Activated gamma-delta T cell treated with anti-CD3 and anti-CD28 coated beads, Interleukin-2, amount 50 U/mL, for 16 hours (primary cell): Measurements from ENCODE around the gene LTBP4.
"Not testable (repeated sequence)": the region's sequence is repeated elsewhere in the genome, so short reads cannot be mapped to it uniquely, and the experiment has no call there.

Experiments used
- DNase-seq: peaks from one replicate; pipeline ENCODE4 v3.0.0-alpha.2; 2020; ENCODE audit warnings: low read depth

LTBP4 gene

DNA sequence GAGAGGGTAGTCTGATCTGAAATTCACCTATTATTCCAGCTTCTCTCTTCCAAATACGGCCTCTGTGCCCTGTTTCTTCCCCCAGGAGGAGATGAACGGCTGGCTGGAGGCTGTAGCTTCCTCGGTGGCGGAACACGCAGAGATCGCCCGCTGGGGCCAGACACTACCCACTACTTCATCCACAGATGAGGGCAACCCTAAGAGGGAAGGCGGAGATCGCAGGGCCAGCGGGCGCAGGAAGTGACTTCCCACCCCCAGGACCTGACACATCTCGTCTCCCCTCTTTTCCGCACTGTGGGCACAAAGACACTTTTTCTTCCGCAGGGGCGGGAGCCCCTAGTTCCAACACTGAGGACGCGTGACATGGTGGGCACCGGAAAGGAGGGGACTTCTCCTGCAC is 25.8 kb upstream of the LTBP4 start:
- DNase-seq: no peak

DNA sequence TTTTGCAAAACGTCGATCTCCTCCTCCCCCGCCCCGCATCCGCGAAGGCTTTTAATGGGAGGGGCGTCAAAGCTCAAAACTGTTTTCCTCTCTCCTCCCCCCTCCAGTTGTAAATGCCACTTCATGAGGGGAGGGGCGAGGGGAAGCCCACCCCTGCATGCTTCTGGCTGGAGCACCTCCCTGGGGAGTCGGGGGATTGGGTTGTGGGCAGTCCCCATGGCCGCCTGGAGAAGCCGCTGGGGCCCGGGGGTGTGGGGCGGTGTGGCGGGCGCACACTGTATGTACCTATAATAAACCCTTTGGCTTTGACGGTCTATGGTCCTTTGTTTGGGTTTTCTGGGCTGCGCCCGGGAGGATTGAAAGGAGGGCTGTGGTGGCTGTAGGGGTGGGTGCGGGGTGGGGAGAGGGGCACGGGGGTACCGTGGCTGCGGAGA is 25.0 kb upstream of the LTBP4 start:
- no peak for DNase-seq

DNA sequence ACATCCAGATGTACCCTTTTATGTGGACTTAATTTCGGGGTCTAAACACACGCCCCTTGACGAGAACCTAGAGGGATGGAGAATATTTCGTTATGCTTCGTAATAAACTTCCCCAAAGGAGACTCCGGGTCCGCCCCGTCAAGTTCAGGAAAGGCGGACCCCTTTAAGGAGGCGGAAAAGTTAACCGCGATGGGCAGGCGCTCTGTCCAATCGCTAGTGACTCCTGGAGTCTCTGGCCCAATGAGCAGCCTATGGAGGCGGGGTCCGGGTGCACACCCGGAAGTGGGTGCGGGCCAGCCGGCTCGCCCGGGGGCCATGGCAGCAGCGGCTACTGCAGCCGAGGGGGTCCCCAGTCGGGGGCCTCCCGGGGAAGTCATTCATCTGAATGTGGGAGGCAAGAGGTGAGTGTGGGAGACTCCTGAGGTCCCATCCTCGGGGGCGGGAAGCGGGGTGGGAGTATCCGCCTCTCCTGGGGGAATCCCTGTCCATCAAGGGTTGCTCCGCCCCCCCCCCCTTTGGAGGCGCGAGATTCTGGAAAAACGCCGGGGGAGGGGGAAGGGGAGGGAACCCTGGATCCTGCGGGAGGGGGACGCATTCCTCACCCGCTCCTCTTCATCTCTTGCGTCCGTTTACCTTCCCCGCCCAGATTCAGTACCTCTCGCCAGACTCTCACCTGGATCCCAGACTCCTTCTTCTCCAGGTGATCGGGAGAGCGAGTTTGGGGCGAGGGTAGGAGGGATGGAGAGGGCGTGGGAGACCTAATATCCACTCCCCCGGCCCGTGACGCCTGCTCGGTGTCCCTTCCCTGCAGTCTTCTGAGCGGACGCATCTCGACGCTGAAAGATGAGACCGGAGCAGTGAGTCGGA is 24.4 kb upstream of the LTBP4 start, which contains the start of gene SHKBP1:
Gene SHKBP1 (plus strand): TSS at position 289 of the 867 bp plus-strand sequence. CDS start 27 bp downstream, at position 316.
- peak; percentile 91 for DNase-seq

DNA sequence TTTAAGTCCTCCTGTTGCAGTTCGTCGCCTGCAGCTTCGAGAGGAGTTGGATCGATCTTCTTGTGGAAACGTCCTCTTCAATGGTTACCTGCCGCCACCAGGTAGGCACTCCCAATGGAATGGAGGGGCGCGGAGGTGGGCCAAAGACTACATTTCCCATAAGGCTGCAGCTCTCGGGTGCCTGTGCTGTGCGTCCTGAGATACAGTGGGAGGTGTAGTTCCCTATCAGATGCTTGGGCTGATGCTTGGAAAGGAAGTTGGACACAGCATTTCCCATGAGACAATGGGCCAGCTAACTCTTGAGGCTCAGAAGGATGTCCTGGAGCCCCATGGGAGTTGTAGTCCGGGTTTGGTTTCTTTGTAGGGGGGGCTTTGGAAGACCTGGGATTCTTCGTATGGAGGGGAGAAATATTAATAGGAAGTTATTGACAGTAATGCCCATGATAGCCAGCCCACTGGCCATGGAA is 22.7 kb upstream of the LTBP4 start:
- no peak for DNase-seq

DNA sequence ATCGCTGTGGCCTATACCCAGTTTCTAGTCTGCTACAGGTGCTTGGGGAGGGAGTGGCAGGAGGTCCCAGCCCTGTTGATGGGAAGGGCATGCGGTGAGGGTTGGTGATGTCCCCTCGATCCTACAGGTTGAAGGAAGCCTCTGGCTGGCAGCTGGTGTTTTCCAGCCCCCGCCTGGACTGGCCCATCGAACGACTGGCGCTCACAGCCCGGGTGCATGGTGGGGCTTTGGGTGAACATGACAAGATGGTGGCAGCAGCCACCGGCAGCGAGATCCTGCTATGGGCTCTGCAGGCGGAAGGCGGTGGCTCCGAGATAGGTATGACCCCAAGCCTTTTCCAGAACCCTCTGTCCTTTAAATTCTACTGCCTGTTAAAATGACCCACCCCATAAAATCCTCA is 20.6 kb upstream of the LTBP4 start:
- DNase-seq: no peak

DNA sequence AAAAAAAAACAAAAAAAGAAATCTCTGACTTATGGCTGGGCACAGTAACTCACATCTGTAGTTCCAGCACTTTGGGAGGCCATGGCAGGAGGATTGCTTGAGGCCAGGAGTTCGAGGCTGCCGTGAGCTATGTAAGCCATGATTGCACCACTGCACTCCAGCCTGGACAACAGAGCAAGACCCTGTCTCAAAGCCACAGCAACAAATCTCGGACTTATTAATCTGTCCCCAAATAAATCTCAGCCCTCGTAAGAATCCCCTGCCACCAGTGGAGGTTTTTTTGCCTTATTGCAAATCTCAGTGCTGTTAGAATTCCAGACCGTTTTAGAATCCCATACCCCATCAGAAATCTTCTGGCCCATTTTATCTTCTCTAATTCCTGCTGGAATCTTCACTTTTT is 19.6 kb upstream of the LTBP4 start:
- DNase-seq: no peak

DNA sequence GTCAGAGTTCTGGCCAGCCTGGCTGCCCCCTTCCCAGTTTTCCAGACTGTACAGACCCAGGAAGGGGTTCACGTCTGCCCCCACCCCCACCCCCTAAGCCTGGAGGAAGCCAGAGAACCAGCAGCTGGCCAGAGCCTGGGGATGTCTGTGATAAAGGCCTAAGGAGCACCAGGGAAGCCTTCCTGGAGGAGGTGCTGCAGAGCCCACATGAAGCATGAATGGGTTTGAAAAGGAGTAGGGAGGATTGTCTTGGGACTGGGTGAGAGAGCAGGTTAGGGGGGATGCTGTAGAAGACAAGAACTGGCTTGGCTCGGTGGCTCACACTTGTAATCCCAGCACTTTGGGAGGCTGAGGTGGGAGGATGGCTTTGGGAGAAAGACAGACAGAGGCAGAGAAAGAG is 18.7 kb upstream of the LTBP4 start:
- DNase-seq: no peak

DNA sequence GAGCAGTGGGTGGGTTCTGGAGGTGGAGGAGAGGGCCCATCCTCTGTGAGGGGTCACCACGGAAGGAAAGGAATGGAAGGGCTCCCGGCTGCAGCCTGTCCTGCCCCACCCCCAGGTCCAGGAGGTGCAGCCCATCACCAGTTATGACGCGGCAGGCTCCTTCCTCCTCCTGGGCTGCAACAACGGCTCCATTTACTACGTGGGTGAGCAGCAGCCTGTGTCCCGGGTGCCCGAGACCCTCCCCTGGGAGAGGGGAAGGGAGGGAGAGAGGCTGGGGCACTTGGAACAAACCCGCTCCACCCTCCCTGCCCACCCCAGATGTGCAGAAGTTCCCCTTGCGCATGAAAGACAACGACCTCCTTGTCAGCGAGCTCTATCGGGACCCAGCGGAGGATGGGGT is 17.9 kb upstream of the LTBP4 start:
- no peak for DNase-seq

DNA sequence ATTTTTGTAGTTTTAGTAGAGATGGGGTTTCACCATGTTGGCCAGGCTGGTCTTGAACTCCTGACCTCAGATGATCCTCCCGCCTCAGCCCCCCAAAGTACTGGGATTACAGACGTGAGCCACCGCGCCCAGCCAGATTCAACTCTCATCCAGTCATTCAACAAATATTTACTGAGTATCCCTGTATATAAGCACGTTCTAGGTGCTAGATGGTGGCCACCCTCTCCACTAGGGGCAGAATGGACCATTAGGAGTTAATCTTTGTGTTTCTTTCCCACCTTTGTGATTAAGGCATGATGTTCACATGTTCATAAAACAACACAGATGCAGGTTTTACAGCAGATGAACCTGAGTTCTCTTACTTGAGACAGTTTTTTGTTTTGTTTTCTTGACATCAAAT is 17.2 kb upstream of the LTBP4 start:
- DNase-seq: no peak

DNA sequence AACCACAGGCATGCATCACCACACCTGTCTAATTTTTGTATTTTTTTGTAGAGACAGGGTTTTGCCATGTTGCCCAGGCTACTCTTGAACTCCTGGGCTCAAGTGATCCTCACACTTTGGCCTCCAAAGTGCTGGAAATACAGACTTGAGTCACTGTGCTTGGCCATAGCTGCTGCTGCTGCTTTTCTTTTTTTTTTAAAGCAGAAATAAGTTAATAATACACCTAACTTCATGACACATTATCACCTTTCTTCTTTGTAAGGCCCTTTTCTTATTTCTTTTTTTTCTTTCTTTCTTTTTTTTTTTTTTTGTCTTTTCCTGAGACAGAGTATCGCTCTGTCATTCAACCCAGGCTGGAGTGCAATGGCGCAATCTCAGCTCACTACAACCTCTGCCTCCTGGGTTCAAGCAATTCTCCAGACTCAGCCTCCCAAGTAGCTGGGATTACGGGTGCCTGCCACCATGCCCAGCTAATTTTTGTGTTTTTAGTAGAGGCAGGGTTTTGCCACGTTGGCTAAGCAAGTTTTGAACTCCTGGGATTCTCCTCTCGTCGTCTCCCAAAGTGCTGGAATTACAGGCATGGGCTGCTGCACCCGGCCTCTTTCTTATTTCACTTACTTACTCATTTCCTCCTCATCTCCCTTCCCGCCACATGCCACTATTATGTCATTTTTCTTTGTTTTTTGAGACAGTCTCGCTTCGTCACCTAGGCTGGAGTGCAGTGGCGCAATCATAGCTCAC is 15.8 kb upstream of the LTBP4 start:
- DNase-seq: no peak

DNA sequence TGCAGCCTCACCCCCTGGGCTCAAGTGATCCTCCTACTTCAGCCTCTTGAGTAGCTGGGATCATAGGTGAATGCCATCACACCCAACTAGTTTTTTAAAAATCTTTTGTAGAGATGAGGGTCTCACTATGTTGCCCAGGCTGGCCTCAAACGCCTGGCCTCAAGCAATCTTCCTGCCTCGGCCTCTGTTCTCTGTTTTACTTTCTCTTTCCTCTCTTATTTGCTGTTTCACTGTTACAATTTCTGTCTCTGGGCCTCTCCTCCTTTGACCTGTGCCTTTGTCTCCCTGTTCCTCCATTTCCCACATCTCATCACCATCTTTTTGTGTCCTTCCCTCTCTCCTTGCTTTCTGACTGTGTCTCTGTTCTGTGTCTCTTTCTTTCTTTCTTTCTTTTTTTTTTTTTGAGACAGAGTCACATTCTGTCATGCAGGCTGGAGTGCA is 15.2 kb upstream of the LTBP4 start:
- DNase-seq: no peak

DNA sequence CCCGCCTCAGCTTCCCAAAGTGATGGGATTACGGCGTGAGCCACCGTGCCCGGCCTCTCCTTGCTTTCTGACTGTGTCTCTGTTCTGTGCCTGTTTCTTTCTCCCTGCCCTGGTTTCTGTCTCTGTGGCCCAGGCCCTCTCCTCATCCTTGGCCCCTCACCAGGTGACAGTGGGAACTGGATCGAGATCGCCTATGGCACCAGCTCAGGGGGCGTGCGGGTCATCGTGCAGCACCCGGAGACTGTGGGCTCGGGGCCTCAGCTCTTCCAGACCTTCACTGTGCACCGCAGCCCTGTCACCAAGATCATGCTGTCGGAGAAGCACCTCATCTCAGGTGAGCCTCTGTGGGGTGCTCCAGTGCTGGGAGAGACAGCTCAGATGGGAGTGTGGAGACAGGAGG is 14.6 kb upstream of the LTBP4 start:
- DNase-seq: no peak

DNA sequence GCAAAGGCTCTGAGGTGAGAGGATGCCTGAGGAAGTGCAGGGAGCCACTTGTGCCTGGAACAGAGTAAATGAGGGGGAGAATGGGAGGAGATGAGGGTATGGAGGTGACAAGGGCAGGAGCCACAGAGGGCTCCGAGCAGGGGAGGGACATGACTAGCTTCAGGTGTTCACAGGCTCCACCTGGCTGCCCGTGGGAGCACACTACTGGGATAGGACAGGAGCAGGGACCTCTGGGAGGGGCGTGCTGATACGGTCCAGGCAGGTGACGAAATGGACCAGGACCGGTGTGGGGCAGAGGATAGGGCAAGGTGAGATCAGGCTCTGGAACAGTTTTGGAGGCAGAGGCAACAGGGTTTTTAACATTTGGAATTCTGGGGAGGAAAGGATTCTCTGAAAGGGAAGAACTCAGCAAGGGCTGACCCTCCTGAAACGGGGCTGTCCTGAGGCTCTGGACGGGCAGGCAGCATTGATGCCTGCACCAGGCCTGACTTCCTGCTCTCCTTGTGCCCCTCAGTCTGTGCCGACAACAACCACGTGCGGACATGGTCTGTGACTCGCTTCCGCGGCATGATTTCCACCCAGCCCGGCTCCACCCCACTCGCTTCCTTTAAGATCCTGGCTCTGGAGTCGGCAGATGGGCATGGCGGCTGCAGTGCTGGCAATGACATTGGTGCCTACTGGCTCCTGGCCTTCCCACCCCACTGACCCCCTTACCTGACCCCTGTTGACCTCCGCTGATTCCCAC is 12.9 kb upstream of the LTBP4 start:
- no peak for DNase-seq

DNA sequence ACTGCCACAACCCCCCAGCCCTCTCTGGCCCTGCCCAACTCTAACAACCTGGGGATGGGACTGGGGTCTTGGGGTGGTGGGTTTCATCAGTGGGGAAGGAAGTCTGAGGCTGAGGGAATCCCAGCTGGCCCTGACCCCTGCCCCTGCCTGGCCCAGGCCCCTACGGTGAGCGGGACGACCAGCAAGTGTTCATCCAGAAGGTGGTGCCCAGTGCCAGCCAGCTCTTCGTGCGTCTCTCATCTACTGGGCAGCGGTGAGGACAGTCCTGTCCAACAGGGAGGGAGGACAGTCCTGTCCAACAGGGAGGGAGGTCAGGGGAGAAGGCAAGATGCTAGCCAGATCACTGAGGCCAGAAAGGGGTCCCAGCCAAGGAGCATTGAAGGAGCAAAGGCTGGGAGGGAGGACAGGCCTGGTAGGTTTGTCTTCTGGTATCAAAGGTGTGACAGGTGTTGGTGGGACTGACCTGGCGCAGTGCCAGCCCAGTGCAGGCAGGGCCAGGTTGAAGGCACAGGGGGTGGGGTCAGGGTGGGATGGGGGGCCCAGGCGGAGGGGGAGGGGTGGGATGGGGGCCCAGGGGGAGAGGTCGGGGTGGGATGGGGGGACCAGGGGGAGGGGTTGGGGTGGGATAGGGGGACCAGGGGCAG is 12.1 kb upstream of the LTBP4 start:
- DNase-seq: no peak

DNA sequence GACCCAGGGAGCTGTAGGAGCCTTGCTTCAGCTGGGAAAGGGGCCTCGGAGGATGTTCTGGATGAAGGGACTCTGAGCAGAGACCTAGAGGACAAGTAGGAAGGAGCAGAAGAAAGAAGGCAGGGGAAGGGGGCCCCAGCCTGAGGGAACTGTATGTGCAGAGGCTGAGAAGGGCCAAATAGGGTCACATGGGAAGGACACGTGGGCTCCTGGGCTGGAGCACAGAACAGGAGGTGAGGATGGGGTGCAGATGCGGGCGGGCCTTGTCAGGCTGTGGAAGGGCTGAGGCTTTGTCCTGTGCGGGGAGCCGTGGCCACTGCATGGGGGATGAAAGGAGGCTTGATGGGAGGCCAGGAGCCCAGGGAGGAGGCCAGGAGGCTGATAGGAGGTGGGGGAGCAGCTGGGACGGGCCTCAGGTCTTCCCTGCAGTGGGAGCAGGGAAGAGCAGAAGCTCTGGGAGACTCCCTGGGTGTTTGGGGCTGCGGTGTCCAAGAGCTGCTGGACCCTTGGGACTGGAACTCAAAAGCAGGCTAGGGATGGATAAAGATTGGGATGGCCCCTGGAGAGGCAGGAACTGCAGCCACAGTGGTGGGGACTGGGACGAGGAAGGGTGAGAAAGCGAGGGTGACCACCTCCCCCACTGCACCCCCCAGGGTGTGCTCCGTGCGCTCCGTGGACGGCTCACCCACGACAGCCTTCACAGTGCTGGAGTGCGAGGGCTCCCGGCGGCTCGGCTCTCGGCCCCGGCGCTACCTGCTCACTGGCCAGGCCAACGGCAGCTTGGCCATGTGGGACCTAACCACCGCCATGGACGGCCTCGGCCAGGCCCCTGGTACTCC is 11.4 kb upstream of the LTBP4 start:
- DNase-seq: no peak

DNA sequence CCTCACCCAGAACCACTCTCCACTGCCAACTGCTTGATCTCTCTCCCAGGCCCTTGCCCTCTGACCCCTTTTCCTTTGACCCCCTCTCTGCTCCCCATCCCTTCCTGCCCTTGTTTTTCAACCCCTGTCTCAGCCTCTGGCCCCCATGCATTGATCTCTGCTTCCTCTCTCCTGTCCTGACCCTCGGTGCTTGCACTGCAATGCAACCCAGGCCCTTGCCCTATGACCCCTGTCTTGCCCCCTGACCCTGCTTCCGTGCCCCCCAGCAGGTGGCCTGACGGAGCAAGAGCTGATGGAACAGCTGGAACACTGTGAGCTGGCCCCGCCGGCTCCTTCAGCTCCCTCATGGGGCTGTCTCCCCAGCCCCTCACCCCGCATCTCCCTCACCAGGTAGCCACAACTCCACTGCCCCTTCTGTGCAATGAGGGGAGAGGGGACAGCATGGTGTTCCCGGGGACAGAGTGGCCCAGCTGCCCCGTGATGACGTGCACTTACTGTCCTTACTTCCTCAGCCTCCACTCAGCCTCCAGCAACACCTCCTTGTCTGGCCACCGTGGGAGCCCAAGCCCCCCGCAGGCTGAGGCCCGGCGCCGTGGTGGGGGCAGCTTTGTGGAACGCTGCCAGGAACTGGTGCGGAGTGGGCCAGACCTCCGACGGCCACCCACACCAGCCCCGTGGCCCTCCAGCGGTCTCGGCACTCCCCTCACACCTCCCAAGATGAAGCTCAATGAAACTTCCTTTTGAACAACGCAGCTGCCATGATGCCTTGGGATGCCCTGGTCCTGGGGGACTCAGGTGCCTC is 10.5 kb upstream of the LTBP4 start:
- DNase-seq: no peak

DNA sequence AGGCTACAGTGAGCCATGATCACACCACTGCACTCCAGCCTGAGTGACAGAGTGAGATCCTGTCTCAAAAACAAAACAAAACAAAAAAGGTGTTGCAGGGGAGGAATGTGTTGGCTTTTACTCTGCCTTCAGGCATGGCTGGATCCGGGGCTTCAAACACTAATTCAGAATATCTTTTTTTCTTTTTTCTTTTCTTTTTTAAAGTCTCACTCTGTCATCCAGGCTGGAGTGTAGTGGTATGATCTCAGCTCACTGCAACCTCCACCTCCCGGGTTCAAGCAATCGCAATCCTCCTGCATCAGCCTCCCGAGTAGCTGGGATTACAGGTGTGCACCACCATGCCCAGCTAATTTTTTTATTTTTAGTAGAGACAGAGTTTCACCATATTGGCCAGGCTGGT is 9.4 kb upstream of the LTBP4 start:
- not testable (repeated sequence) for DNase-seq

DNA sequence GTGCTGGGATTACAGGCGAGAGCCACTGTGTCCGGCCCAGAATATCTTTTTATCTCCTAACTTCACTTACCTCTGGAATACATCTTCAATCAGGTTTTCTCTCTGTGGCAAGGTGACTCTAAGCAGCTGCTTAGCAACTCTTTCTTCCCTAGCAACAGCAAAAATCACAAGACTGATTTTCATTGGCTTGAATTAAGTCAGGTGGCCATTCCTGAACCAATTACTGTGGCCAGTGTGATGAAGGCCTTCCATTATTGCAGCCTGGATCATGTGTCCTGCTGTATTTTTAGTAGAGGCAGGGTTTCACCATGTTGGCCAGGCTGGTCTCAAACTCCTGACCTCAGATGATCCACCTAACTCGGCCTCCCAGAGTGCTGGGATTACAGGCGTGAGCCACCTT is 9.0 kb upstream of the LTBP4 start:
- no peak for DNase-seq

DNA sequence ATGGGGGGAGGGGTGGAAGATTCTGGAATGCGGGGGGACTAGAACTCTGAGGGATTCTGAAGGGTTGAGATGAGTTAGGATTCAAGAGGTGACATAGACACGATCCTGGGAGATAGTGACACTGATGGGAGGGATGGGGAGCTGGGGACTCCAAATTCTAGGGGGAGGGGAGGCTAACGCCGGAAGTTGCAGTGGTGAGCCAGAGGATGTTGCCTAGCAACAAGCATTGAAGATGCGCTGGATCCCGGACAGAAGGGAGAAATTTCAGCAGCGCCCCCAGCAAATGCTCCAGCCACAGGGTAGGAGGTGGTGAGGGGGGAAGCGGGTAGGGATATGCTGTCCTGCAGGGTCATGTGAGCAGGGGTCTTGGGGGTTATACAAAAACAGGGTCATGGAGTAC is 6.9 kb upstream of the LTBP4 start:
- DNase-seq: no peak

DNA sequence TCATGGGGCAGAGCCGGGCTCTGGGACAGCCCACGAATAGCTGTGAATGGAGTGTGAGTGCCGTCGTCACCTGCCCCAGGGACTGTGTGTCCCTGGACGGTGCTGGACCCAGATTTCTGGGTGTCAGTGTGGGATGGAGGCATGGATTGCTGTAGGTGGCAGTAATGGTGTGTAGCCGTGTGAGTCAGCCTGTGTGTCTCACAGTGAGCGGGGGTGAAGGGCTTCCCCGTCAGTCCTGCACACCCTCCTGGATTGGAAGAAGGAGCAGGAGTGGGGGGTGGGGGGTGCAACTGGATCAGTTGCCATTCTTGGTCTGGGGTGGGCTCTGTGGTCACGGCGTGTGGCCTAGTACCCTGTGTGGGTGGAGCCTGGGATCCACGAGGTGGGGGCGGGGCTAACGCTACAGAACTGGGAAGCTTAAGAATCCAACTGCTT is 6.5 kb upstream of the LTBP4 start:
- no peak for DNase-seq
